NOMO-1 treated with dmso at 0.1 percent for 144 hours (cell line): Measurements from ENCODE around the gene PLOD2.

Source experiments
- DNase-seq: peaks from one replicate; lab custom pipeline; 2025; ENCODE audit not compliant: unreplicated experiment; lab: John Stamatoyannopoulos, UW

Gene PLOD2

GRCh38 chr3:146101538-146101937, 59.4 kb downstream of the PLOD2 start:
- no peak for DNase-seq

DNA sequence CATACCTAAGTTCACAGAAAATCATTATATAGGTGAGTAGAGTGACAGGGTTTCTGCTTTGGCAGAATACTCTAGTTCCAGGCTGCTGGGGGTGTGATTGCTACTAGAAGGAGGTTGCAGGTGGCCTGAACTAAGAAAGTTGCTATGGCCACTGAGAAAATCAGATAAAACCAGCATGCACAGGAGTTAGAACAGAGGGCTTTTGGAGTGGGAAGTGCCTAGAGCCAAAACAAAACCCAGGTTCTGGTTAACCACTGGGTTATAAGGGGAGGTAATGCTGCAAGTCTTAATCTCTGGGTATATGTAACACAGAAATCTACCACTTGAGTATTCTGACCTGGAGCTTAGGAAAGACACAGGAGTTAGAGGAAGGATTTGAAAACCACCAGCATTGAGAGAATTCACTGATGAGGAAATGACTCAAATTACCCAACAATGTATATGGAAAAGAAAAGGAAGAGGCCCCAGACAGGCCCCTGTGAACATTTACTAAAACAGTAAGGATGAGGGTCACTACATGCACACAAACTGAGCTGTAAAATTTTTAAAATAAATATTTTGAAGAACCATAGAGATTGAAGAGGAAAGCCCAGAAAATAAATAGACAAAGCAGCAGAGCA, 60.0 kb downstream of the PLOD2 start:
- no peak for DNase-seq

DNA sequence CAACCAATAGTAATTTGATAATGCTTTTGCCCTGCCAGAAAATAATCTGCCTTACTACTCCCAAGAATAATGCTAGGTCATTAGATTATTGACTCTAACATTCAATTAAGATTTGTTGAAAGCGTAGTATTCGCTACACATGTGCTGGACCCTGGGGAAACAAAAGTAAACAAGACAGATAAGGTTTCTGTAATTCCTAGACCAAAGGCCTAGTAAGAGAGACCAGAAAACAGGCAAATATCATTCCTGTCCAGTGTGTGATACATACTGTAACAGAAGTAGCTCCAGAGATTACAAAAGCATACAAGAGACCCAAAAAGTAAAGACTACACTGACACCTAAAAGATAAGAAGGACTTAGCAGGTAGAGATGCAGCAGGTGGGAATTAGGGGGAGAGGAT, 60.8 kb downstream of the PLOD2 start:
- no peak for DNase-seq

DNA sequence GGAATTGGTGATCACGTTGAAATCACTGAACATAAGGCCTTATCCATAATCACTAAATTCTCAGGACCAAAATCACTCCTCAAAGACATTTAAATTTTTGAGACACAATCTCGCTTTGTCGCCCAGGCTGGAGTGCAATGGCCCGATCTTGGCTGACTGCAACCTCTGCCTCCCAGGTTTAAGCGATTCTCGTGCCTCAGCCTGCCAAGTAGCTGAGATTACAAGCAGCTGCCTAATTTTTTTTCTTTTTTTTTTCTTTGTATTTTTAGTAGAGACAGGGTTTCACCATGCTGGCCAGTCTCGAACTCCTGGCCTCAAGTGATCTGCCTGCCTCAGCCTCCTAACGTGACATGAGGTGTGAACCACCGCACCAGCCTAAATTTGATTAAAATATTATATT, 61.7 kb downstream of the PLOD2 start:
- DNase-seq, result no peak

DNA sequence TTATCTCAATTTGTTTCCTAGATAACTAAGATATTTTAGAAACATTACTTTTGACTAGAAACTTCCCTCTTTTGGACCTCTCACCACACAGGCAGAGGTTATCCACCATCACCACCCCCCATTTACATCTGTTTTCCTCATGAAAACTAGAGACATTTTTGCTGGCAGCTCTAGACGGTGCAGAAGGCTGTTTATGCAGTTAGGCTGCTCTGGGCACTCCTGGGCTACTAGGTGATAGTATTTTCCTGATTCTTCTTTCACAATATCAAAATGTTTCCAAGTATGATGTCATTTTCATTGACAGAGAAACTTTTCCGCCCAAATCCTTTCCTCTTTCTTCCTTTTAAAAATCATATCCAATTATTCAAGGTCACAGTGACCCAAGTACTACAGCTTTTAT, 67.1 kb downstream of the PLOD2 start:
- DNase-seq, result no peak

DNA sequence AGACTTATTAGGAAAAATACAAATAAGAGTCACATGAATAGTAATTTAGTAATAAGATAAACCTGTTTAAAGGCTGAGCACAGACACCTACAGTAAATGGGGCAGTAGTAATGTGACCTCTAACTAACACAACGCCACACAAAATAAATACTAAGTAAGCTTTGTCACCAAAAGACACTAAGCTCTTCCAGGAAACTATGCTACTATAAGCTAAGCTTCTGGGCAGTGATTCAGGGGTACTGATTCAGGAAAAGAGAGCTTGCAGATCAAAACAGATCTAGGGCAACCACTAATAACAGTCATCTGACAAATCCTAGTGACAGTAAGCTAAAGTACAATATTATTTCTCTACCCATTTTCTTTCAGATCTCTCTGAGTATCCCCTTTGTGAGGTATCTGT, 68.8 kb downstream of the PLOD2 start:
- DNase-seq, result no peak

- DNase-seq, result no peak
Observed at GRCh38 chr3:146091397-146091796, 69.6 kb downstream of the PLOD2 start.

DNA sequence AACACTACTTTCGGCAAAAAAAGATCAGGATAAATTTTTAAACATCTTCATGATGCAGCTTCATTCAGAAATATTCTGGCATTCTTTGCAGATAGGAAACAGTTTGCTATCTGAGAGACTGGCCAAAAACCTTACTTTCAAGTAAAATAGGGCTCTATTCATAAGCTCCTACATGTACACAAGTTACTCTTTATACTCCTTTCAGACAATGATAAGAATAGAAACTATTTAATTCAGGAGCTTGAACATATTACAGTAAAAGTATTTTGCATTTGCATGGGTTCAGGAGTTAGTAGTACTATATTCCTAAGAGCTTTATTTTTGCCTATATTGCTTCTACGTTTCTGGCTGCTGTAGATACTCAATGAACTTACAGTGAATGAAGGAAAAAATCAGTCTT, 70.5 kb downstream of the PLOD2 start:
- DNase-seq, result no peak

DNA sequence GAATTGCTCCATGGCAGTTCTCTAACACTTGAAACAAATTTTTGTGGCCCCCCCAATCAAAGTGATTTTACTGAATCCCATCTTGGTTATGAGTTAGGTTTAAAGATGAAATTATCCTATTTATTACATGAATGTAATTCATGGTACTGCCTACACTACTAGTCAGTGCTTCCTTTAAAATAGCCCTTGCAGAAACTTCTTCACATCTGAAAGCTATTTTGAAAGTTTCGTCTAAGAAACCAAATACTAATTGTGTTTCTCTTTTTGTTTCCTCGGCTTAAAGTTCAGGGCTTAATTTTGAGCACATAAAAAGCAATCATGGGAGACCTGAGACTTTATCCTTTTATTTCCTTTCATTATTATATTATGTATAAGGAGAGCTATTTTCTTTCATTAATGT, 72.1 kb downstream of the PLOD2 start:
- no peak for DNase-seq

GRCh38 chr3:146087116-146087515, 73.9 kb downstream of the PLOD2 start:
- DNase-seq, result no peak

DNA sequence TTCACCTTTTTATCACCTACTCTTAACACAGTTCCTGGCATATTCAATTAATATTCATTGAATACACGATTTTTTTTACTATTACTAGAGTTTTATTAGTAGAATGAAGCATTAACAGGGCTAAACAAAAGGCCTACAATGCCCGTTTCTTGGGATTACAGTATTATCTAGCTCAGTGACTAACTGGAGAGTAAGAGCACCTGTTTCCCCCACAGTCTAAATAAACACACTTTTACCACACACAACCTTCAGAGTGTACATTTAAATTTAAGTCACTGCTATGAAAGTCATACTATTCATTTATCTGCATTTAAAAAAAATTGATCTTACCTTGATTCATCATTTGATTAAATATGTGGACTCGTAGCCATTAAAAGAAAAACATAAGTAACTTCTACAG, 74.8 kb downstream of the PLOD2 start:
- no peak for DNase-seq

- no peak for DNase-seq
Observed at GRCh38 chr3:146085678-146086077, 75.3 kb downstream of the PLOD2 start.

- no peak for DNase-seq
Observed at GRCh38 chr3:146080578-146080977, 80.4 kb downstream of the PLOD2 start.

DNA sequence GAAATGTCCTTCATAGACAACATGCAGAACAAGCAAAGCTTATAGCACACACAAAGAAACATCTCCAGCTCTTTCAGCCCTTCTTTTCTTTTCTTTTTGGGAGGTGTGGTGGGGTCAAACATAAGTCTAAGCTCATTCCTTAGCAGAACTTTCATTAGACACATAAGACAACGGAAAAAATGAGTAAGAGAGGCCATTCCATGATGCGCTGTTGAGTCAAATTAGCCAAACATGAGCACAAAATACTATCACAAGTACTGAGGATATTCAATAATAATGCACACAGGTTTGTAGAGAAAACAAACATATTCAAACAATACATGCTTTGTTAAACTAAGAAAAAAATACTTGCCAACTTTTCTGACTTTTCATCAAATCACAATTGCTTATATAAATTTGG, 83.0 kb downstream of the PLOD2 start:
- DNase-seq, result no peak

DNA sequence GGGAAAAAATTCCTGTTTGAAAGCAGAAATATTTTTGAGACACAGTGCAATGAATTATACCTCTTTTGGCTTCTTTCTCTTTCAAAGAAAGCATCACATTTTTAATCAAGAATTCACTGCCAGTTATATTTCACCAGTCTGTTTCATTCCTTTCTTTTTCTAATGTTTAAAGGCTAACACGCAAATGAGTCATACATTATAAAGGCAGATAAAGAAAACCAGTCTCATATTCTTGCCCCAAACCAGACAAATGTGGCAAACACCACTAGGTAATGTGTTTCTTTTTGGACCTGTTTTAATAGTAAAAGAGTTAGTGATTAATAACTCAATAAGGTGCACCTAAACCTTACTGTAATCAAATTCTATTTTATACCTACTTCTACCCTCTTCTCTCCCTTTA, 83.8 kb downstream of the PLOD2 start:
- DNase-seq, result no peak

- DNase-seq, result no peak
Observed at GRCh38 chr3:146072824-146073223, 88.2 kb downstream of the PLOD2 start.

GRCh38 chr3:146072061-146072460, 88.9 kb downstream of the PLOD2 start:
- DNase-seq, result no peak

DNA sequence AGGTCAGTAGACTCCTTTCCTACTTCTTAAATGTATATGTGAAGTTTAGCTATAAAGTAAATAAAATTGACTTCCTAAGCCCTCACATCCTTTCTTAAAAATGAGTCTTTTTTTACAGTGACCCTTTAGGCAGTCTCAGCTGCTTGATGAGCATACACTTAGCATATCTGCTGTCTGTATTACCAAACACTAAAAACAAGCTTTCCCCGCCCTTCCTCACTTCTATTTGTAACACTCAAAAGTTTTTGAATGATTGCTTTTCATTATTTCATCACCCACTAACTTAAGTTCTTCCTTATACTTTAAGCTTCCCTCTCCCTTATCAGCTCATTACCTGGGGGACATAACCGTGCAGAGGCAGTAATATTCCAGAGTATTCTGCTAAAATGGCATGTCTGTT, 89.4 kb downstream of the PLOD2 start:
- DNase-seq, result no peak

GRCh38 chr3:146067048-146067447, 93.9 kb downstream of the PLOD2 start:
- DNase-seq, result no peak

DNA sequence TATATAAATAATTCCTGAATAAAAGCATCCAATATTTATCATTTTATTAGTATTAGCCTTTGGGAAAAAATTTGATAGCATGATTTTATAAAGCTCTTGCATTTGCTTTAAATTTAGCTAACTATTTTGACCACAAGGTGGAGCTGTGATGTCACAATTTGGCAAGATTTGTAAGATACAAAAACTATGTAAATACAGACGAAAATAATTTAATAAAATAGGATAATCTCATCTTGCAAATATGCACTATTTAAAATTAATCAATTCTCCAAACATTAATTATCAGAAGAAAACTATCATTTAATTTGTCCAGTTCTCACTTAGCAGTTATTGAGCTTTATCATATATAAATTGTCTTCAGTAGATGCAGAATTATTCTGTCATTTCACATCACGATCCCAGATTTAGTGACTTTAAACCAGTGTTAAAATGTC, 95.4 kb downstream of the PLOD2 start:
- no peak for DNase-seq

GRCh38 chr3:146058241-146058640, 102.7 kb downstream of the PLOD2 start:
- DNase-seq, result no peak

DNA sequence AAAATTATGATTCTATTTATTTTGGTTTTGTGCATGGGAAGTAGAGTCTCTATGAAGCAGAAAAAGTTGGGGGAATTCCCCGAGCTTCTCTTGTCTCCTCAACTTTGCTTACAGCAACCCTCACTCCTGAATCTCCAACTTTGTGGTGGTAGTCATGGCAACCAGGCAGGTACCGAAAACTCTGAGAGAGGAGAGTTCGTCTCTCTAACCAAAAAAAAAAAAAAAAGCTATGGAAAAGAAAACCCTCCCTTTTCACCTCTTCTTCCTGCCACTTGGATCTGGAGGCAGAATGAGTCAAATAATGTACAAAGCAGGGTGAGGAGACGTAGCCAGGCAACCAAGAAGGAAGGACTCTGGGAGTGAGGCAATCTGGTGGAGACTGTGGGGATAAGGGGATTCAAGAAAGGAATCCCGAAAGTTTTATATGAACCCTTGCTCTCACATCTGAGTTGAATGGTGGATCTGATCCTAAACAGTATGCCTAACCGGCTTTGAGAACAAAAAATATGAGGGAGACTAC, 108.1 kb downstream of the PLOD2 start:
- DNase-seq, result no peak

DNA sequence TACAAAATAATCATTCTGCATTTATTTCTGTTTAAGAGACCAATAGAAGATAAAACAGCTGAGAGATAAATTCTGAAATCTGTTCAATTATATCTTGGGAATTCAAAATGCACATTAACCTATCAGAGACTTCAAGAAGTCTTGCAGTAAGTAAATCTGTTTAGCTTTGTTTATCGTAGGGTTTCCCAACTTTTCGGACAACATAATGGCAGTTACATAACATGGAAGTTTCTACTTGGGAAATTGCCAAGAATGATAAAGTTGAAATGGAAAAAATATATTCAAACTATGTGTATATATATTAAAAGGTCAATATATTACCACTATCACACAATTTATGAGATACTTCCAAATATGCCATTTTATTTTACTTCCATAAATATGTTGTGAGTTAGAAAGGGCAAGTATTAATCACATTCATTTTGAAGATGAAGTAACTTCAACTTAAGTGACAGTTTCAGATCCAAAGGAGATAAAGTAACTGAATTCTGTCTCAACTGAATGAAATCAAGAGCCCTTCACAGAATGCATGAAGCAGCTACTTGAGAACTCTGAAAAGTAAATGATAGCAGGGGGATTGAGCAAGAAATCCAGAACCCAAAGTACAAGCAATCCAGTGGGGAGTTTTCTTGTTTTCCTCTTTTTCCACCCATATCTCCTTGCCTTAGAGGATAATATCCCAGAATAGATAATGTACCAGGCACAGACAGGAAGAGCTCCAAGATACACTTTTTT, 108.8 kb downstream of the PLOD2 start:
- no peak for DNase-seq
